ENCODE measurements around the gene MAST4.

The MAST4 gene

GRCh38 chr5:66603881-66604280 is 7.7 kb downstream of the MAST4 start:
- DNase-seq (ENCODE audit: low read depth in 3 of 3): no peak

- no peak for DNase-seq (ENCODE audit: low read depth in 3 of 3)
Observed at GRCh38 chr5:66606713-66607112, 10.5 kb downstream of the MAST4 start.

- DNase-seq (ENCODE audit: low read depth in 3 of 3): no peak
Observed at GRCh38 chr5:66608501-66608900, 12.3 kb downstream of the MAST4 start.

GRCh38 chr5:66609615-66610014 is 13.4 kb downstream of the MAST4 start:
- no peak for DNase-seq (ENCODE audit: low read depth in 3 of 3)

GRCh38 chr5:66612226-66612625 is 16.0 kb downstream of the MAST4 start:
- DNase-seq (ENCODE audit: low read depth in 3 of 3): no peak

- no peak for DNase-seq (ENCODE audit: low read depth in 3 of 3)
Observed at GRCh38 chr5:66615136-66615535, 18.9 kb downstream of the MAST4 start.

GRCh38 chr5:66615894-66616293 is 19.7 kb downstream of the MAST4 start:
- DNase-seq (ENCODE audit: low read depth in 3 of 3): no peak

- DNase-seq (ENCODE audit: low read depth in 3 of 3): no peak
Observed at GRCh38 chr5:66616520-66617225, 20.5 kb downstream of the MAST4 start.

GRCh38 chr5:66617226-66617861 is 21.2 kb downstream of the MAST4 start:
- no peak for DNase-seq (ENCODE audit: low read depth in 3 of 3)

- DNase-seq (ENCODE audit: low read depth in 3 of 3): no peak
Observed at GRCh38 chr5:66617991-66618768, 22.0 kb downstream of the MAST4 start.

GRCh38 chr5:66620711-66621110 is 24.5 kb downstream of the MAST4 start:
- DNase-seq (ENCODE audit: low read depth in 3 of 3): no peak

GRCh38 chr5:66621146-66621545 is 25.0 kb downstream of the MAST4 start:
- DNase-seq (ENCODE audit: low read depth in 3 of 3): no peak

GRCh38 chr5:66621736-66622135 is 25.5 kb downstream of the MAST4 start:
- no peak for DNase-seq (ENCODE audit: low read depth in 3 of 3)

- no peak for DNase-seq (ENCODE audit: low read depth in 3 of 3)
Observed at GRCh38 chr5:66628561-66628960, 32.4 kb downstream of the MAST4 start.

- no peak for DNase-seq (ENCODE audit: low read depth in 3 of 3)
Observed at GRCh38 chr5:66629446-66629845, 33.3 kb downstream of the MAST4 start.

GRCh38 chr5:66633754-66634153 is 37.6 kb downstream of the MAST4 start:
- no peak for DNase-seq (ENCODE audit: low read depth in 3 of 3)

- DNase-seq (ENCODE audit: low read depth in 3 of 3): no peak
Observed at GRCh38 chr5:66634601-66635000, 38.4 kb downstream of the MAST4 start.

- no peak for DNase-seq (ENCODE audit: low read depth in 3 of 3)
Observed at GRCh38 chr5:66637994-66638393, 41.8 kb downstream of the MAST4 start.

- no peak for DNase-seq (ENCODE audit: low read depth in 3 of 3)
Observed at GRCh38 chr5:66639037-66639436, 42.8 kb downstream of the MAST4 start.

GRCh38 chr5:66642538-66642937 is 46.3 kb downstream of the MAST4 start:
- DNase-seq (ENCODE audit: low read depth in 3 of 3): no peak

GRCh38 chr5:66643387-66643786 is 47.2 kb downstream of the MAST4 start:
- no peak for DNase-seq (ENCODE audit: low read depth in 3 of 3)

GRCh38 chr5:66644111-66644510 is 47.9 kb downstream of the MAST4 start:
- DNase-seq (ENCODE audit: low read depth in 3 of 3): no peak

GRCh38 chr5:66645039-66645438 is 48.8 kb downstream of the MAST4 start:
- no peak for DNase-seq (ENCODE audit: low read depth in 3 of 3)
